Activated effector memory CD4-positive, alpha-beta T cell treated with Interleukin-2 at 50 U/mL for 16 hours (primary cell): ENCODE results near the gene NT5M.

Source experiments
- DNase-seq: peaks from one replicate; pipeline ENCODE4 v3.0.0-alpha.2; 2020

The NT5M gene

DNA sequence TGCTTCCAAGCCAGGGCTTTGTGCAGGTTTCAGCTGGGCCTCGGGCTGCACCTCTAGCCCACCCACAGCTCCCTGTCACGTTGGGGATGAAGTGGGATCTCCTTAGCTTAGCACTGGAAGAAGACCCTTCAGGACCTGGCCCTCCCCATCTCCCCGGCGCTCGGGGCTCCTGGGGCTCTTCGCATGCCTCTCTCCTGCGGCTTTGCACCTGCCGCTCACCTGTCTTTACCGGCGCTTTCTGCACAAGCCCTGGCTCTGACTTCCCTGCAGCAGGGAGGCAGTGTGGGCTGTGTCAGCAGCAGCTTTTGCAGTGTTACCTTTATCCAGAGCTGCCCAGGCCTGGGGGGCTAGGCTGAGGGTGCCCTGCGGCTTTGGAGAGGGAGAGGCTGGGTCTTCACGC, 52.3 kb downstream of the NT5M start:
- DNase-seq = no peak

DNA sequence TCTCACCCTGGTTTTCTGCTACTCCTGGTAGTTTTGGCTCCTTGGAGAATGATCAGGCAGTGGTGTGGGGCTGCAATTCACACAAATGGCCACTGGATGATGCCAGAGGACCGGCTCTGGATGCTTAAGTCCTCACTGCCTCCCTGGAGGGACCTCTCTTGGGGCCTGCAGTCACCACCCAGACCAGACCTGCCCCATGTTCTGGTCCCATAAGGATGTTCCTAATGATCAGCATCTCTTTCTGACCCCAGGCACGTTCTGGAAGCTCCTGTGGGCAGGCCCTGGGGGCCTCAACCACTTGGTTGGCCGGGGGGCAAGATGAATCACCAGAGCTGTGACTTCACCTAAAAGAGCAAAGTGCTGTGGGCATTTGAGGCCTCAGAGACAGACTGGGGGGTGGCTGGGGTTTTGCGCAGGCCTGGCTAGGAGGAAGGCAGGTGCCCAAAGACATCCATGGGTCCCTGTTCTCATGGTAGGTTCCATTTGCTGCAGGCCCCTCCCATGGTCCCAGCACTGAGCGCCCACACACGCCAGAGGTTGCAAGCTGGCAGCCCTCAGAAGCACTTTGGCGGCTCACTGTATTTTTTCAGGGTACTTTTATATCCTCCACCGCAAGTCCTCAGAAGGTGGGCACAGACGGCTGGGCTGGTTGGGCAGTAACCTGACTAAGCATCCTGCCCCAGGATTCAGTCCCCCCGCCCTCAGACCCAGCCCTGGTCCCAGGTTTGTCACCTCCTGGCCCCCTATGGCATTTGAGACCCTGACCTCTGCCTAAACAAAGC, 53.2 kb downstream of the NT5M start:
- DNase-seq = peak; percentile 52

- no peak for DNase-seq
These were observed 53.7 kb downstream of the NT5M start for GRCh38 chr17:17356931-17357270.

DNA sequence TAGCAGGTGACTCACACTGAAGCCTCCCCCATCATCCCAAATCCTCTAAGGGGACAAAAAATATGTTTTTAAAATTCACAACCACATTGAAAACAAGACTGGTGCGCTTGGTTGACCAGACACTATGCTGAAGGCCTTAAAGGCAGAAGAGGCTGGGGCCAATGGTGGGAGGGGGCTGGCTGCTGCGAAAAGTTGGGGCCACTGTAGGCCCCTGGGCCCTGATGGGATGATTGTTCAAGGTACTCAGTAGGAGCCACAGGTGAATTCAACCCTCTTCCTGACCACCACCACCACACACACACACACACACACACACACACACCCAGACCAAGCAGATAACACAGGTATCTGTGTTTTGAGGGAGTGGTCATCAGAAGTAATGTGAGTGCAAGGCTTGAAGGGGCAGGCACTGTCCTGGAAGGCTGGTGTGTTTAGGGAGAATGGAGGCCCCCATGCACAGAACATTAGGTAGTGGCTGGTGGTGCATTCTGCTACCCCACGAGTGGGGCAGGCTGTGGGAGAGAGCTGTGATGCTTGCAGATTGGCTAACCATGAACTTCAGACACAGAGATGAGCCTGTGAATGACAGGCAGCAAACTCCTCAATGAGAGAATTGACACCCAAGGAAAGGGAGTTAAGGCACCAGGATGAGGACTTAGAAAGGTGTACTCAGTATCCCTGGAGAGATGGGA, 55.0 kb downstream of the NT5M start:
- no peak for DNase-seq

DNA sequence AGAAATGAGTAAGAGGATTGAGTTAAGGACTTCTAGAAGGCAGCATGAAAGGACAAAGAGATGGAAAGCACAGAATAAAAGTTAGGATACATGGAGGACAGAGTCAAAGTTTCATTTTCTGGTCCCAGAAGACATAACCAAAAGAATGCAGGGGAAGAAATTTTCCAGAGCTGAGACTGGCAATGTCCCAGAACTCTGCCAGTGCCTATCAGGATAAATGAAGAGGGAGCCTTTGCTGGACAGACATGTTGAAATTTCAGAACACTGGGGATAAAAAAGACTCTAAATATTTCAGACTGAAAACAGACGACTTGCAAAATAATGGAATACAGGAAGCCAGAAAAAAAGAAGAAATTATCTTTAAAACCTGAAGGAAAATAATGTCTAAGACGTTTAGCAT, 55.7 kb downstream of the NT5M start:
- no peak for DNase-seq

GRCh38 chr17:17359271-17359670, 56.1 kb downstream of the NT5M start:
- DNase-seq = no peak

DNA sequence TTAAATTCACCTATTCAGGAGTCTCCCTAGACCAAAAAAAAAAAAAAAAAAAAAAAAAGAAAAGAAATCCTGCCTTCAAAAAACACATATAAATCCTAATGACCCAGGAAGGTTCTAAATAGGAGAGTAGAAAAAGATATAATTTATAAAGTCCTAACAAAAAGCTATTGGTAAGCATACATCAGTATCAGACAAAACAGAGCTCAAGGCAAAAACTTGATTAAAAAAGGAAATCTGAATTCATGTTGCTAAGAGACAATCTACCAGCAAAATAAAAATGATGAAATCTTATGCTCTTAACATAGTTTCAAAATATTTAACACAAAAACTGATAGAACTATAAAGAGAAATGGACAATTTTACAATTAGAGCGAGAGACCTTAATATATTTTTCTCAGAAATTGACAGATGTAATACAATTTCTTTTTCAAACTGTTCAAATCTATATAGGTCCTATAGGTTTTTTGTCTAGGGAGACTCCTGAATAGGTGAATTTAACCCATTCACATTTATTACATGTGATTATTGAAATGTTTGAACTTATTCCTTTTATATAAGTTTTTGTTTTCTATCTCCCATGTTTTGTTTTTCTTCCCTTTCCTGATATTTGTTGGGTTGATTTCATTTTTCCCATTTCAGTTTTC, 57.0 kb downstream of the NT5M start:
- DNase-seq = no peak

DNA sequence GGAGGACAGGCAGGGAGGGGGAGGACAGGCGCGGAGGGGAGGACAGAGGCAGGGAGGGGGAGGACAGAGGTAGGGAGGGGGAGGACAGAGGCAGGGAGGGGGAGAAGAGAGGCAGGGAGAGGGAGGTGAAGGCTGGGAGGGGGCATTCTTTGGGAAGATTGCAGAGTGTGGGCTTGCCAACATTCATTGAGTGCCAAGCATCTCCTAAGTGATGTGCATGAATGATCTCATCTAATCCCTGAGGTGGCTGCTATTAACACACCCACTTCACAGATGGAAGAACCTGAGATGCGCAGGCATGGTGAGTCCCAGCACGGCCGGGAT, 58.3 kb downstream of the NT5M start:
- DNase-seq = no peak

- DNase-seq = no peak
These were observed 58.8 kb downstream of the NT5M start for GRCh38 chr17:17361867-17362539.

- no peak for DNase-seq
These were observed 59.4 kb downstream of the NT5M start for GRCh38 chr17:17362540-17362930.

DNA sequence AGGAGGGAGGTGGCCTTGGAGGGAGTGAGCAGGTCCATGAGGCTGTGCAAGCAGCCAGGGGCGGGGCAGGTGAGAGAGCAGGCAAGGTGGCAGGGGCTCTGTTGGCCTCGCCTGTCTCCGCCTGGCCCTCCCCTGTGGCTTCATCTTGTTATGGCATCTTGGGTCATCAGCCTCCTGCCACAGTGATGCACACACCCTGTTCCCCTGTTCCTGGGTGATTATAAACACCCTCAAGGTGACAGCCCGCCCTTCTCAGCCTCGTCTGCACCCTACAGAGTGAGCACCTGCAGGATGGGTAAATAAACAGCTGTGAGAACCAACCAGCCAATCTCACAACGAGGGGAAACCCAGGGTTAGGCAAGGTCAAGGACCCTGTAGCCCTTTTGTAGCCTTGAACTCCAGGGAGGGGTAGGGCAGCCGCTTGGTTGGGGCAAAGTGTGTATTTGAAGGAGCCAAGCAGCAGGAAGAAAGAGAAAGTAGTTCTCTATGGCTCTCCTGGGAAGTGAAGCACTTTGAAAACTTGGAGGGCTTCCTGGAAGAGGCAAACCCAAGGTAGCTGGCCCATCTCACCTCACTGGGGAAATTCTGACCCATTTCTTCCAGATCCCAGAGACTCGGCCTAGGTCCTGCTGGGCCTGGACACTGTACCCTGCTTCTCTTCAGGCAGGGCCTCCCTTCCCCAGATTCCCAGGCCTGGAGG, 60.6 kb downstream of the NT5M start:
- DNase-seq = no peak

GRCh38 chr17:17364338-17364667, 61.1 kb downstream of the NT5M start:
- DNase-seq = no peak

GRCh38 chr17:17365476-17366110, 62.4 kb downstream of the NT5M start:
- no peak for DNase-seq

- DNase-seq = no peak
These were observed 63.1 kb downstream of the NT5M start for GRCh38 chr17:17366235-17366634.

- no peak for DNase-seq
These were observed 64.0 kb downstream of the NT5M start for GRCh38 chr17:17366941-17367875.

DNA sequence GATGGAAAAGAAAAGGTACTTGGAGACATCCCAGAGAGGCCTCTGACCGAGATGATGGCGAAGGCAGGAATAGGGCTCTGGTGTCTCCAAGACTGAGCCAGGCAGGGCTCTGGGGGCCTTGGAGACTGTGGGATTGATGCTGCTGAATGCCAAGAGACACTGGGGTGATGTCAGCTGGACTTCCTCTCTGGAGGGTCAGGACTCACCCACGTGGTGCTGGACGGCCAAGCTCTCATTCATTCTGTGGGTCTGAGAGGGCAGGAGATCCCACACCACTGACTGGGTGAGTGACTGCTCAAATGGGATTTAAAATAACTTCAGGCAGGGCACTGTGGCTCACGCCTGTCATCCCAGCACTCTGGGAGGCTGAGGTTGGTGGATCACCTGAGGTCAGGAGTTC, 64.8 kb downstream of the NT5M start:
- no peak for DNase-seq

DNA sequence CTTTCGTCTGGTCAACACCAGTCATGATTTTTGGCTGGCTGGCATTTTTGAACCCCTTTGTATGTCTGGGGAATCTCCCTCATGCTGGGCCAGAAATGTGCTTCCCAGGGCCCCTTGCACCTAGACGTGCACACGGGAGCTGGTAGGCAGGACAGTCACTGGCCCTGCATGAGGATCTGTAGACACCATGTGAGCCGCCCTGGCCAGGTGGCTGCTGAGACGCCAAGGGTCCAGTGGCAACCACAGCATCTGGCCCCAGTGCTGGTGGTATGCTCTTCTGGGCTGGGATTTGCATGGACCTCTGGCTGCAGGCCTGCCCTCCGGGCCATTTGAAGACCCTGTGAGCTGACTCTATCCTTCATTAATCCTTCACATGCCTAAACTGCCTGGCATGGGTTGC, 67.5 kb downstream of the NT5M start:
- DNase-seq = no peak

- DNase-seq = no peak
These were observed 69.8 kb downstream of the NT5M start for GRCh38 chr17:17372856-17373520.

DNA sequence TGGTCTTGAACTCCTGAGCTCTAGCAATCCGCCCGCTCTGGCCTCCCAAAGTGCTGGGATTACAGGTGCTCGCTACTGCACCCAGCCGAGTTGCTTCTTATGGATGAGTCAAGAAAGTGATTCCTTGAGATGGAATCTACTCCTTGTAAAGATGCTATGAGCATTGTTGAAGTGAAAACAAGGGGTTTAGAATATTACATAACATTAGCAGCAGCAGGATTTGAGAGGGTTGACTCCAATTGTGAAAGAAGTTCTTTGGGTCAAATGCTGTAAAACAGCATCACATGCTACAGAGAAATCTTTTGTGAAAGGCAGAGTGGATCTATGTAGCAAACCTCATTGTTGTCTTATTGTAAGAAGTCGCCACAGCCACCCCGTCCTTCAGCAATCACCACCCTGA, 72.7 kb downstream of the NT5M start:
- DNase-seq = no peak

DNA sequence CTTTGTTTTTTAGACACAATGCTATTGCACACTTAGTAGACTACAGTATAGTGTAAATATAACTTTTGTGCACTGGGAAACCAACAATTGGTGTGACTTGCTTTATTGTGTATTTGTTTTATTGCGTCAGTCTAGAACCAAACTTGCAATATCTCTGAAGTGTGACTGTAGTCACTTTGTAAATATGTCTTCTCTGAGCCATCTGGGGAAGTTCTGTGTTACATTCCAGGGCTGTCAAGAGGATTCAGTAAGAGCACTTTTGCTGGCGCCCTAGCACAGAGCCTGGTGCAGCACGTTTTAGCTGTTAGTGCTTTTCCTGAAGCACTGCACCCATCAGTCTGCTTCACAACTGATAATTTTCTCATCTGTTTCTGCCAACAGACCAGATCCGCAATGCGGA, 73.2 kb downstream of the NT5M start:
- DNase-seq = no peak
